GM19463 (cell line): ENCODE data around the gene LCN6.

Experiments
- ATAC-seq: cut with Tn5 transposase; IDR thresholded peaks from one replicate; pipeline ENCODE4 v1.9.1; 2021; ENCODE audit warnings: mild to moderate bottlenecking, moderate library complexity; ENCODE audit not compliant: unreplicated experiment

LCN6 gene

GRCh38 chr9:136745389-136746154 lies 2.8 kb downstream of the LCN6 start:
- ATAC-seq = no peak

GRCh38 chr9:136744773-136745172 lies 3.6 kb downstream of the LCN6 start:
- no peak for ATAC-seq

DNA sequence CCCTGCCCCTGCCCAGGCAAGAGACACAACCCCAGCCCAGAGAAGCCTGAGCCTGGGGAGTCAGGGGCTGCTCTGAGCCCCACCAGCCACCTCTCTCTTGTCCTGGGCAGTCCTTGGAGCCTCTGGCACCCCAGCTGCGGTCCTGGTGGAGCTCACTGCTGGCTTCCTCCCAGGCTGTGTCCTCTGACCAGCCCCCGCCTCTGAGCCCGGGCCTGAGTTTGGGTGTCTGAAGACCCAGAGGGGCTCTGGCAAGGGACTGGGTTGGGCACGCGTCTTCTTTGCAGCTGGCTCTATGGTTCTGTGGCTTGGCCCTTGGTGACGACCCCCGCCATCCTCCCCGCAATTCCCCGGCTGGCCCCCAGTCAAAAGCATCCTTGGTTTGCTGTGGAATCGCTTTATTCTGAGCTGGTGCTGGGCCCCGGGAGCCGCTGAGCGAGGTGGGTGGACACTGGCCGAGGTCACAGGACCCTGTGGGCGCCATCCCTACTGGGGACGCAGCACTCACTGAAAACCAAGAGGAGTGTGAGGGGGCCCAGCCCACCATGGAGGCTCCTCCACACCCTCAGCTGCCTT lies 4.6 kb downstream of the LCN6 start:
- no peak for ATAC-seq

DNA sequence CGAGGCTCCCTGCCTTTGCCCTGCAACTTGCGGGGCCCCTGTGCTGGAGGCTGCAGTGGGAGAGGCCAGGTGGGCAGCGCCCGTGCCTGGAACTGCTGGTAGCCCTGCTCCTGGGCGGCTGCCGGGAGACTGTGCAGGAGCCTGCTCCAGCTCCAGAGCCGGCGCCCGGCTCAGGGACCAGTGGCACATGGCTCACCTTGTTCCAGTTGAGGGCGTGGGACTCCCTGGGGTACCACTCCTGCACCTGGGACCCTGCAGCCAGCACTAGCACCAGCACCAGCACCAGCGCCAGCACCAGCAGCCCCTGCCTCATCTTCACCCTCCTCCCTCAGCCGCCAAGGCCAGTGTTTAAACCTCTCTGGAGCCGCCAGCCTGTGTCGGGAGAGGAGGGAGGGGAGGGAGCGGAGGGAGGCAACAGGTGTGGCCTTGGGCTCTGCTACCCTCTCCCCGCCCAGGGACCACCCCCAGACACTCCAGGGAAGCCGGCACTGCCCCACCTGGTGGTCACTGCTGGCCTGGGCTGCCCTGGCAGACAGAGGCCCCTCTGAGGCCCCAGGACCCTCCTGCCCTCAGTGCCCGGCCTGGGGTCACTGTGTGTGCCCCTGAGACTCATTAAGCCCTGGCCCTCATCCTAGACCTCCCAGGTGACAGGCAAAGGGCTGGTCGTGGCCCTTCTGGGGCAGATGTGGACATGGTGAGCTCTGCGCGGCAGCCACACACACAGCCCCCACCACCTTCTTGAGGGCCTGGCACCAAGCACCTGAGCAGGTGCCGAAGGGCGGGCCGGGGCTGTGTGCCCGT lies 5.5 kb downstream of the LCN6 start, which contains the start of gene LCN10:
Gene LCN10 (minus strand): TSS at position 350 of the 801 bp plus-strand sequence. CDS start 37 bp downstream, at position 313.
- no peak for ATAC-seq

DNA sequence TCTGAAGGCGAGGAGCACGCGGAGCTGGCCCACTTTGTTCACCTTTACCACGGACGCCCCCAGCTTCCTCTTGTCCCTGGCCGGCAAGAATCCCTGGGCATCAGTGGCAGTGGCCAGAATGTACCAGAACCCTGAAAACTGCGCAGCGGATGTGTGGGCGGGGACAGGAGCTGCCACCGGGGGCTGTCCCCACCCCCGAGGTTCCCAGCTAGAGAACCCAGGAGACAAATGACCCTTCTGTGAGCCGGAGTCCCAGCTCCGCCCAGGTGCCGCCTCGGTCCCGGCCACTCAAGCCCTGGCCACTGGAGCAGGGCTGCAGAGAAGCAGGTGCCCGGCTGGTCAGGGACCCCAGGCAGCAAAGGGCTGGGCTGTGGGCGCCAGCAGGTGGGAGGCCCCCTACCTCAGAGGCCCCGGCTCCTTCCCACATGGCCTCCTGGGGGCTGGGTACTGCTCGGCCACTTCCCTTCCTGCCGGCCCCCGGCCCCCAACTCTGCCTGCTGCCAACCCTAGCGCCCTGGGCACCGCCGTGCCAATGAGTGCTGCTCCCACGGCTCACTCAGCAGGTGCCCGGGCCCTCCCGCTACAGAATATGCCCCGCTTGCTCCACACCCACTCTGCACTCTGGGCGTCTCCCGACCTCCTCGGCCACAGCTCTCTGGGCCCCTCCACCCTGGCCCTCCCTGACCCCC lies 6.3 kb downstream of the LCN6 start:
- ATAC-seq = no peak

GRCh38 chr9:136740971-136741882 lies 7.1 kb downstream of the LCN6 start:
- ATAC-seq = no peak

DNA sequence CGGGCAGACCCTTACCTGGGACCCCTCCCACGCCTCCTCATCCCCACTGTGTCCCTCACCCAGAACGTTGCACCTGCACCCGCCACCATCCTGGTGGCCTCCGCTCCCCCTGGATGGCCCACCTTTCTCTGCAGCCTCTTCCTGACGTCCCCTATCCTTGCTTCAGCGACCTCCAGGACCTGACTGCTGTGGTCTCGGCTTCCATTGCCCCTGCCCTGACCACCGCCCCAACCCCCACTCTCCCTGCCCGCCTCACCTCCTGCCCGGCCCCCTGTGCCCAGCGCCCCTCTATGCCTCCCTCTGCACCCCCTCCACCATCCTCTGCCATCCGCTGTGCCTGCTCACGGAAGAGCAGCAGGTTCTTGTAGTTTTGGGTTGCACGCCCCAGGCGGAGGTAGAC lies 7.8 kb downstream of the LCN6 start:
- ATAC-seq = no peak

GRCh38 chr9:136740069-136740468 lies 8.3 kb downstream of the LCN6 start:
- ATAC-seq = no peak

DNA sequence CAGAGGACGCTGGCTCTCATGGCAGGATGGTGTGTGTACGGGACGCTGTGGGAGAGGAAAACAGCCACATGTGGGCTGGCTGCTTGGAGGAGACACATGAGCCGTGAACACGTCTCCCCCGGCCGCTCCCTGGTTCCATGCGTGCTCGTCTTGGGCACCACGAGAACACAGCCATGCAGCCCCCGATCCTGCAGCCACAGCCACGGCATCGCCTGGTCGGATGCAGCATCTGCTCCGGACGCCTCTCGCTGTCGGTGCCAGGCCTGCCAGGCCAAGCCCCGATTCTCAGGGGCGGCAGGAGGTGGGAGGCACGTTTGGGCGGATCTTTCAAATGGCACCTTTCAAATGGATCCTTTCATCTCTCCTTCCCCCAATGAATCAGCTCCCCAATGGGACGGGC lies 8.8 kb downstream of the LCN6 start:
- ATAC-seq = no peak

DNA sequence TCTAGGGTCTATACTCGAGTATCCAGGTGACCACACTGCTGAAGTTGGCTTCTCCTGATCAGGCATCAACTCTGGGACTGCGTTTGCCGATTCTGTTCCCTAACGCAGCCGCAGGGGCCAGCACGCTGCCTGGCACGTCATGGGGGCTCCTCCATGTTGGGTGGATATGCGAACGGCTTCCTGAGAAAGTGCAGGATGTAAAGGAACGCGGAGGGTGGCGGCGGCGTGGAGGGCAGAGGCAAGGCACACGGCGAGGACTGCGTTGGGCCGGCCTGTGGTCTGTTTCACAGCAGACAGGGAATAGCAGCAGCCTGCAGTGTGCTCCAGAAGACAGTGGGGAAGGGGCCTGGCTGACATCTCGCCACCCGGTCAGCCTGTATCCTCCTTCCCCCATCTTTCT lies 9.4 kb downstream of the LCN6 start:
- ATAC-seq = no peak

GRCh38 chr9:136735812-136736480 lies 12.4 kb downstream of the LCN6 start:
- ATAC-seq = no peak

GRCh38 chr9:136734837-136735496 lies 13.4 kb downstream of the LCN6 start:
- ATAC-seq = no peak

DNA sequence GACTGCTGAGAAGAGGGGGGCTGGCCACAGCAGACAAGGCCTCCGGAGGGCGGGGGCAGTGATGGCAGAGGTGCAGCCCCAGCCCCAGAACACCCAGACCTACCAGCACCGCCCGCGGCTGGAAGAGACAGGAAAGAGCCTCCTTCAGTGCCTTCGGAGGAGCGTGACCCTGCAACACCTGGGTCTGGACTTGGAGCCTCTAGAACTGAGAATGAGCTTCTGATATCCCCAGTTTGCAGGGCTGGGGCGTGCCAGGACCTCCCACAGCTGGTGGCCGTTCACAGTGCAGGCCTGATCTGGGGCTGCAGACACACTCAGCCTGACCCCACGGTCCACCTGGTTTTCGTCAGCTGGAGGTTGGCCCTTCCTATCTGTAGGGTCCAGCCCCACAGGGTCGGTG lies 14.7 kb downstream of the LCN6 start:
- ATAC-seq = no peak

DNA sequence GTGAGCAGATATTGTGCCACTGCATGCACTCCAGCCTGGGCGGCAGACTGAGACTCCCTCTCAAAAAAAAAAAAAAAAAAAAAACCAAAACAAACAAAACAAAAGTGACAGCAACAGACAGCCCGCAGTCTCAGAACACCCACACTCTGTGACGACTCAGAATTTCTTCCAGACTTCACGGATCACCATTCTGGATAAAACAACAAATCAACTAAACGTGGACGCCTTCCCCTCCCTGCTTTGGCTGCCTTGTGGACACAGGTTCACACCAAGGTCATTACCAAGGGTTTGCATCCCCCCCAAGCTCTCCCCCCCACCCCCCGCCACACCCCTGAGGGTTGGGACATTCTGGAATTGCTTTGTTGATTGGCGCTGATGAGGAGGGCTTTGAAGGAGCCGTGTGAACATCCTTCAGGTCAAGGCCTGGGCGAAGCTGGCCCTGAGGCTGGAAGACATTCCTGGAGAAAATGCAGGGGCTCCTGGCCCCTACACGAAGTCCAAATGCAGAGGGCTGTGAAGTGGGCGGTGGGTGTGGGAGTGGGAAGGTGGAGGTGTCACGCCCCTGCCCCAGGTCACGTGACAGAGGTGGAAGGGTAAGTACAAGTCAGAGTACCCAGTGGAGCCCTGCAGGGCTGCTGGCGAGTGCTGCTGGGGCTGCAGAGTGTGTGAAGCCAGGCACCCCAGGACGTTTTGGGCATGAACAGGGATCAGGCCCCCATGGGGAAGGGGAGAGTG lies 15.7 kb downstream of the LCN6 start:
- ATAC-seq = no peak

GRCh38 chr9:136729926-136730325 lies 18.4 kb downstream of the LCN6 start:
- no peak for ATAC-seq

DNA sequence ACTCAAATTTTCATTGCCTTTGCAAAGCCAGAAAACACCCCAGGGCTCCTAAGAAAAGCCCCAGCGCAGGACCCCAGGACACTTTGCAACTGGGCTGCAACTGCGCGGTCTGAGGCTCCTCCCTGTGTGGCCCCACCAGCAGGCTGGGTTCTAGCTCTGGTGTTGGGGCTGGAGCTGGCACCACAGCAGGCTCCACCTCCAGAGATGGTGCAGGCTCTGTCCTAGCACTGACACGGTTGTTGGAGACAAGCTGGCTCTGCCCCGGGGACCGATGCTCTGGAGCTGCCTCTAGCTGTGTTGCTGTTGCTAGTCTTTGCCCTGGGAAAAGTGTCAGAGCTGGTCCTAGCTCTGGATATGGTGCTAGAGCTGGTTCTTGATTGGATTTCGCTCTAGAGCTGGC lies 19.2 kb downstream of the LCN6 start:
- no peak for ATAC-seq

GRCh38 chr9:136728548-136729123 lies 19.7 kb downstream of the LCN6 start:
- ATAC-seq = peak; percentile 9

DNA sequence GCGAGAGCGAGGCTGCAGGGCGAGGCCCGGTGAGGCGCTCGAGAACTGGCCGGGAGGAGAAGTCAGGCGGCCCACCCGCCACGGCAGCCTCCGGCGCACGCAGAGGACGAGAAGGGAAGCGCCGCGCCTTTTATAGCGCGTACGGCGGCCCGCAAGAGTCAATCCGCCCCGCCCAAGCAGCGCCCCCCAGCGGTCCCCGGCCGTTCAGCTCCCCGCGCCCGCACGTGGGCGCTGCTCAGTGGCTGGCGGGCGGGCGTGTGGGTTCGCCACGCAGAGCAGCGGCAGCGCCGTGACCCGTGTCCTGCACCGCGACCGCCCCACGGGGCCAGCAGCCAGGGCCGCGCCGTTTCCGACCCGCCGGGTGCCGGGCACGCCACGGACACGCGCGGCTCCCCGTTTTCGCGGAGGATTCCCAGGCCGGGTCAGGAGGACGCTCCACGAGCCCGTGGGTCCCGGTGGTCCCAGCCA lies 20.2 kb downstream of the LCN6 start:
- peak; percentile 63 for ATAC-seq
